GM12891 (cell line): ENCODE data around the gene RWDD2A.

Experiments
- PAX5 ChIP-seq: IDR thresholded peaks from 2 replicates; pipeline ENCODE4 v1.6.1; 2011; ENCODE audit warnings: low read length, moderate library complexity, mild to moderate bottlenecking; ENCODE audit not compliant: insufficient read depth, severe bottlenecking
- POLR2A ChIP-seq: IDR thresholded peaks from 2 replicates; pipeline ENCODE4 v1.6.1; 2011; ENCODE audit warnings: low read depth, low read length, control low read depth
- POLR2AphosphoS5 ChIP-seq: IDR thresholded peaks from 2 replicates; pipeline ENCODE4 v1.6.1; 2011; ENCODE audit warnings: low read depth, low read length, control low read depth
- POU2F2 ChIP-seq: IDR thresholded peaks from 2 replicates; pipeline ENCODE4 v1.6.1; 2011; ENCODE audit warnings: low read depth, mild to moderate bottlenecking, control low read depth, low read length, moderate library complexity
- SPI1 ChIP-seq: IDR thresholded peaks from 2 replicates; pipeline ENCODE4 v1.6.1; 2011; ENCODE audit warnings: low read depth, low read length, control low read depth
- TAF1 ChIP-seq: IDR thresholded peaks from 2 replicates; pipeline ENCODE4 v1.6.1; 2011; ENCODE audit warnings: low read depth, low read length, control low read depth

- TF ChIP-seq POLR2A (no peak), POLR2AphosphoS5 (no peak), POU2F2 (no peak), TAF1 (no peak), SPI1 (no peak), PAX5 (no peak)
Measured at GRCh38 chr6:83221889-83222479, 28.8 kb downstream of the RWDD2A start.
